ENCODE data around the gene CD40.

The CD40 gene

DNA sequence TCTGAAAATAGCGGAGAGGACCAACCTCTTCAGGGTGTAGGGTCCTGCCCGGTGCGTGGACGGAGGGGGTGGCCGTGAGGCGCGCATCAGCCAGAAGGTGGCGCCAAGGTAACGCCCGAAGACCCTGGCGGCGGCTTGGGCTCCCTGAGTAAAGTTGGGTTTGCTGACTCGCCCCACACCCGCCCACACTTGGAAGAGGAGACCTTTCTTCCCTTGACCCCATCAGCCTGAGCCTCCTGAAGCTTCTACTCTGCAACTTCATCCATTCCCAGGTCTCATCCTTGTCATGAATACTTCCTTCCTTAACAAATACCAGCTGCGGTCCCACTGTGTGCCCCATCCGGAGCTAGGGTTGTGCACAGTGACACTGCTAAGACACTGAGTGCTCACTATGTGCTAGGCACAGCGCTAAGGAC lies 14.6 kb downstream of the CD40 start:
- H2BK15ac ChIP-seq (replicated peaks; ENCODE audit: low read depth): no peak overlapping the region
- H3K18ac ChIP-seq (ENCODE audit: low read length): no peak overlapping the region
- no peaks in the 10 kb centered on the region for H3K36me3 ChIP-seq (ENCODE audit: control insufficient read depth, insufficient read depth, low read length)
- H3K23ac ChIP-seq (ENCODE audit: low read length): no peak overlapping the region
- no CpG with 5 or more reads among the region's 17 CpGs for WGBS (ENCODE audit: extremely low coverage, insufficient coverage, low lambda C conversion rate)
- H2AK5ac ChIP-seq (ENCODE audit: low read length): no peak overlapping the region
- no peak overlapping the region for H3K4me2 ChIP-seq (ENCODE audit: low read length)
- H3K4me1 ChIP-seq (ENCODE audit: control insufficient read depth, low read depth, low read length): peaks cover 2% of the 10 kb centered on the region
- H3K79me1 ChIP-seq (ENCODE audit: low read length): no peaks in the 10 kb centered on the region
- no peak overlapping the region for H3K56ac ChIP-seq (ENCODE audit: low read length)
- H3K9ac ChIP-seq (ENCODE audit: low read length): no peak overlapping the region
- H4K5ac ChIP-seq (ENCODE audit: low read length): no peak overlapping the region
- H3K27me3 ChIP-seq (ENCODE audit: insufficient read depth, low read length, poor library complexity): no peaks in the 10 kb centered on the region
- H4K8ac ChIP-seq (ENCODE audit: low read depth, low read length): no peak overlapping the region
- no peak overlapping the region for H3K4me3 ChIP-seq (ENCODE audit: low read length)
- no peak overlapping the region for H2BK120ac ChIP-seq (ENCODE audit: low read depth, low read length)
- no peak overlapping the region for H3K27ac ChIP-seq (ENCODE audit: low read depth, low read length)
- H3K79me2 ChIP-seq (ENCODE audit: control insufficient read depth, insufficient read depth, low read length): no peaks in the 10 kb centered on the region
- no peak overlapping the region for H2BK5ac ChIP-seq (ENCODE audit: low read length)
- DNase-seq: peak; percentile 65
- H3K4ac ChIP-seq (ENCODE audit: low read depth, low read length): no peak overlapping the region

- no peak overlapping the region for H3K4me3 ChIP-seq (ENCODE audit: low read length)
- H3K4me1 ChIP-seq (ENCODE audit: control insufficient read depth, low read depth, low read length): peaks cover 2% of the 10 kb centered on the region
- no peak overlapping the region for H3K27ac ChIP-seq (ENCODE audit: low read depth, low read length)
- H2BK15ac ChIP-seq (replicated peaks; ENCODE audit: low read depth): no peak overlapping the region
- no peak overlapping the region for H2BK5ac ChIP-seq (ENCODE audit: low read length)
- no peak for DNase-seq
- H4K8ac ChIP-seq (ENCODE audit: low read depth, low read length): no peak overlapping the region
- no peak overlapping the region for H2AK5ac ChIP-seq (ENCODE audit: low read length)
- no peak overlapping the region for H3K56ac ChIP-seq (ENCODE audit: low read length)
- no peak overlapping the region for H3K23ac ChIP-seq (ENCODE audit: low read length)
- H3K9ac ChIP-seq (ENCODE audit: low read length): no peak overlapping the region
- WGBS (ENCODE audit: extremely low coverage, insufficient coverage, low lambda C conversion rate): no CpG with 5 or more reads among the region's 11 CpGs
- no peaks in the 10 kb centered on the region for H3K79me1 ChIP-seq (ENCODE audit: low read length)
- no peak overlapping the region for H3K4ac ChIP-seq (ENCODE audit: low read depth, low read length)
- no peaks in the 10 kb centered on the region for H3K27me3 ChIP-seq (ENCODE audit: insufficient read depth, low read length, poor library complexity)
- no peak overlapping the region for H2BK120ac ChIP-seq (ENCODE audit: low read depth, low read length)
- no peak overlapping the region for H3K18ac ChIP-seq (ENCODE audit: low read length)
- H3K79me2 ChIP-seq (ENCODE audit: control insufficient read depth, insufficient read depth, low read length): no peaks in the 10 kb centered on the region
- no peaks in the 10 kb centered on the region for H3K36me3 ChIP-seq (ENCODE audit: control insufficient read depth, insufficient read depth, low read length)
- no peak overlapping the region for H3K4me2 ChIP-seq (ENCODE audit: low read length)
- no peak overlapping the region for H4K5ac ChIP-seq (ENCODE audit: low read length)
These were observed 16.0 kb downstream of the CD40 start for GRCh38 chr20:46133886-46134654.

DNA sequence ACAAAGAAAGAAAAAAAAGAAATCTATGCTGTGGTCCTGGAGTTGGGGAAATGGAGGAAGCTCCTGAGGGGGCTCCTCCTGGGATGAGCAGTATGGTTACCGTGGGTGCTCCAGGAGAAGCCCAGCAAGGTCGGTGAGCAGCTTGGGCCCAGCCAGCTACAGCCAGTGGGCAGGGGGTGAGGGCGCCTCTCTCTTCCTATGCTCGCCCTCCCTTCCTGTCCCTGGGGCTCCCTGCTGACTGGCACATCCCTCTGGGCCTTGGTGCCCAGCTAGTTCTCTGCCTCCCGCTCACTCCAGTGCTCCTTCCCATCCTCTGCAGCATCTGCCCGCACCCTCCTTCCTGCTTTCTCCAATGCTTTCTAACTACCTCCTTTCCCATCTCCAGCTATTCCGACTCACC lies 16.6 kb downstream of the CD40 start:
- Histone ChIP-seq H3K23ac (ENCODE audit: low read length) (no peak overlapping the region), H3K36me3 (ENCODE audit: control insufficient read depth, insufficient read depth, low read length) (no peaks in the 10 kb centered on the region), H3K79me2 (ENCODE audit: control insufficient read depth, insufficient read depth, low read length) (no peaks in the 10 kb centered on the region), H2BK5ac (ENCODE audit: low read length) (no peak overlapping the region), H3K4ac (ENCODE audit: low read depth, low read length) (no peak overlapping the region), H3K56ac (ENCODE audit: low read length) (no peak overlapping the region), H3K27me3 (ENCODE audit: insufficient read depth, low read length, poor library complexity) (no peaks in the 10 kb centered on the region), H4K5ac (ENCODE audit: low read length) (no peak overlapping the region), H2AK5ac (ENCODE audit: low read length) (no peak overlapping the region), H3K4me2 (ENCODE audit: low read length) (no peak overlapping the region), H3K4me1 (ENCODE audit: control insufficient read depth, low read depth, low read length) (peaks cover 2% of the 10 kb centered on the region), H3K18ac (ENCODE audit: low read length) (no peak overlapping the region), H3K27ac (ENCODE audit: low read depth, low read length) (no peak overlapping the region), H2BK15ac (replicated peaks; ENCODE audit: low read depth) (no peak overlapping the region), H3K79me1 (ENCODE audit: low read length) (no peaks in the 10 kb centered on the region), H3K9ac (ENCODE audit: low read length) (no peak overlapping the region), H4K8ac (ENCODE audit: low read depth, low read length) (no peak overlapping the region), H2BK120ac (ENCODE audit: low read depth, low read length) (no peak overlapping the region), H3K4me3 (ENCODE audit: low read length) (no peak overlapping the region)
- no peak for DNase-seq
- WGBS (ENCODE audit: extremely low coverage, insufficient coverage, low lambda C conversion rate): no CpG with 5 or more reads among the region's 7 CpGs

DNA sequence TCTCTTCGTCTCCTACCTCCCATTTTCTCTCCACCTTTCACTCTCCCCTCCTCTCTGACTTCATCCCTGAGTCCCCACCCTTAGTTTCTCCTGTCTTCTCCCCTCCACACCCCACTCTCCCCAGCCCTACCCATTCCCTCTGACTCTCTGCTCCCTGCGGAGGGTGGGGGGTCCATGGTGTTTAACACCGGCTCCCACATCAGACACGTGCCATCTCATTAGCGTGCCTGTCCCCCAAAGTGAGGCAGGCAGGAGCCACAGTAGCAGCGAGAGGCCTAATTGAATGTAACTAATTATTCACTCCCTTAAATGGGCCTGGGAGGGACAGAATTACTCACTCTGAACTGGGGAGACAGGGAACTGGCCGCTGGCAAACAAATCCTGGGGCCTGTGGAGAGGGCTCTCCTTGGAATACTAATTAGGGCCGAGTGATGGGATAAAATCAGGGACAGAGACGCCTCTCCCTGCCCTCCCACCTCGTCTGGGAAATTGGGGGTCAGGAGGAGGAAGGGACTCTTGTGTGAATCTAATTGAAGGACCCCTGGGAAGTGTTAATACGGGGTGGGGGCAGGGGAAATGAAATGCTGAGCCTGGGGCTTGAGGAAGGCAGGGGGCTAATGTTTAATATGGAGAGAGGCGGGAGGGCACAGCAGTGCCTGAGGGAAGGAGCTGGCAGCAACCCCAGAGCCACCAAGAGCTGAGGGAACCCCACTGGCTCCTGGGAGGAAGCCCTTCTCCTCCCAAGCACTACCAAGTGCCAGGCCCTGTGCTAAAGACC lies 17.9 kb downstream of the CD40 start:
- Histone ChIP-seq H3K4me3 (ENCODE audit: low read length) (no peak overlapping the region), H4K5ac (ENCODE audit: low read length) (no peak overlapping the region), H3K36me3 (ENCODE audit: control insufficient read depth, insufficient read depth, low read length) (no peaks in the 10 kb centered on the region), H2BK15ac (replicated peaks; ENCODE audit: low read depth) (no peak overlapping the region), H3K4me2 (ENCODE audit: low read length) (no peak overlapping the region), H3K18ac (ENCODE audit: low read length) (no peak overlapping the region), H3K56ac (ENCODE audit: low read length) (peak overlapping the region; percentile 19), H3K4ac (ENCODE audit: low read depth, low read length) (no peak overlapping the region), H2BK120ac (ENCODE audit: low read depth, low read length) (no peak overlapping the region), H3K27ac (ENCODE audit: low read depth, low read length) (no peak overlapping the region), H3K9ac (ENCODE audit: low read length) (no peak overlapping the region), H3K23ac (ENCODE audit: low read length) (no peak overlapping the region), H4K8ac (ENCODE audit: low read depth, low read length) (no peak overlapping the region), H3K79me1 (ENCODE audit: low read length) (no peaks in the 10 kb centered on the region), H3K27me3 (ENCODE audit: insufficient read depth, low read length, poor library complexity) (no peaks in the 10 kb centered on the region), H2AK5ac (ENCODE audit: low read length) (no peak overlapping the region), H3K4me1 (ENCODE audit: control insufficient read depth, low read depth, low read length) (peaks cover 2% of the 10 kb centered on the region), H3K79me2 (ENCODE audit: control insufficient read depth, insufficient read depth, low read length) (no peaks in the 10 kb centered on the region), H2BK5ac (ENCODE audit: low read length) (no peak overlapping the region)
- WGBS (ENCODE audit: extremely low coverage, insufficient coverage, low lambda C conversion rate): no CpG with 5 or more reads among the region's 12 CpGs
- DNase-seq: peak; percentile 22

DNA sequence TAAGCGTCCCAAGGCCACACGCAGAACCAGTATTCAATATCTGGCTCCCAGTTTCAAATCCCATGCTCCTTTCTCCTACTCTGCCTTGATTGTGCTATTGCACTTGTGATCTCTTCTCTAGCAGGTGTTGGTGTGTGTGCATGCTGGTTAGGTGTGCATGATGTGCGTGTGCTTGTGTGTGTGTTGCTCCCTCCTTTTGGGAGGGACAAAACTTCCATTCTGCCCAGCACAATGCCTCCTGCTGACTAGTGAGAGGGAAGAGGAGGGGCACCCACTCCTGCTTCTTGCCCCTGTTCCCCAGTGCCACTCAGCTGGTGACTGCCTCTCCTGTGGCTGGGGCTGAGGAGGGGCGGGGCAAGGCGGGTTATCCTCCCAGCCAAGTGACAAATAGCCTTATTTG lies 19.7 kb downstream of the CD40 start:
- no CpG with 5 or more reads among the region's 5 CpGs for WGBS (ENCODE audit: extremely low coverage, insufficient coverage, low lambda C conversion rate)
- Histone ChIP-seq H3K79me2 (ENCODE audit: control insufficient read depth, insufficient read depth, low read length) (no peaks in the 10 kb centered on the region), H2BK15ac (replicated peaks; ENCODE audit: low read depth) (no peak overlapping the region), H3K27ac (ENCODE audit: low read depth, low read length) (no peak overlapping the region), H3K4me2 (ENCODE audit: low read length) (no peak overlapping the region), H3K79me1 (ENCODE audit: low read length) (no peaks in the 10 kb centered on the region), H4K8ac (ENCODE audit: low read depth, low read length) (no peak overlapping the region), H2AK5ac (ENCODE audit: low read length) (no peak overlapping the region), H2BK5ac (ENCODE audit: low read length) (no peak overlapping the region), H3K36me3 (ENCODE audit: control insufficient read depth, insufficient read depth, low read length) (no peaks in the 10 kb centered on the region), H3K9ac (ENCODE audit: low read length) (no peak overlapping the region), H3K4me3 (ENCODE audit: low read length) (no peak overlapping the region), H3K4me1 (ENCODE audit: control insufficient read depth, low read depth, low read length) (peaks cover 2% of the 10 kb centered on the region), H3K56ac (ENCODE audit: low read length) (no peak overlapping the region), H2BK120ac (ENCODE audit: low read depth, low read length) (no peak overlapping the region), H3K18ac (ENCODE audit: low read length) (no peak overlapping the region), H3K27me3 (ENCODE audit: insufficient read depth, low read length, poor library complexity) (no peaks in the 10 kb centered on the region), H4K5ac (ENCODE audit: low read length) (no peak overlapping the region), H3K23ac (ENCODE audit: low read length) (no peak overlapping the region), H3K4ac (ENCODE audit: low read depth, low read length) (no peak overlapping the region)
- DNase-seq: no peak

Data from mesendoderm (in vitro differentiated cells).